K562 (cell line): Measurements from ENCODE around the gene TECPR2. TPM values are rescaled to one million over a fixed set of nuclear protein-coding genes. Genes with fewer than 3 reads are reported as not detected.

Experiments used
- CC2D1A ChIP-seq: fragments of 450-650 bp; IDR thresholded peaks from 2 replicates; pipeline ENCODE4 v1.6.1; 2017; ENCODE audit warnings: mild to moderate bottlenecking
- CTBP1 ChIP-seq: fragments of 450-650 bp; IDR thresholded peaks from 2 replicates; pipeline ENCODE4 v1.6.1; 2016; ENCODE audit warnings: borderline replicate concordance
- FOXA1 ChIP-seq: fragments of 450-650 bp; IDR thresholded peaks from 2 replicates; pipeline ENCODE4 v1.6.1; 2016; ENCODE audit warnings: mild to moderate bottlenecking, borderline replicate concordance
- GABPB2 ChIP-seq: fragments of 250-450 bp; sonication (Bioruptor Pico); conservative IDR thresholded peaks from 2 replicates; pipeline ENCODE4 v1.5.1; 2021; ENCODE audit warnings: mild to moderate bottlenecking
- HCFC1 ChIP-seq: IDR thresholded peaks from 2 replicates; pipeline ENCODE4 v1.6.1; 2012; ENCODE audit warnings: low read depth, low read length, improper control_type of control experiment
- HDAC3 ChIP-seq: fragments of 450-650 bp; IDR thresholded peaks from 2 replicates; pipeline ENCODE4 v1.6.1; 2018; ENCODE audit warnings: borderline replicate concordance, mild to moderate bottlenecking, moderate library complexity; ENCODE audit not compliant: partially characterized antibody
- JUN ChIP-seq, 2 experiments: sonication (generic) in 1 of 2; formaldehyde crosslinking in 1 of 2; IDR thresholded peaks; 2 replicates each; pipeline versions ENCODE4 v1.6.1 to v1.8.0; 2012 to 2022; ENCODE audit warnings: borderline replicate concordance in 2 of 2, mild to moderate bottlenecking in 2 of 2, improper control_type of control experiment in 1 of 2, low read depth in 1 of 2, low read length in 1 of 2, missing genetic modification reagents in 1 of 2
- KDM5B ChIP-seq: fragments of 200-600 bp; sonication (generic); IDR thresholded peaks from 2 replicates; pipeline ENCODE4 v1.6.1; 2012; ENCODE audit warnings: low read depth, mild to moderate bottlenecking, moderate library complexity, low read length, control low read depth, inconsistent platforms; ENCODE audit not compliant: insufficient replicate concordance
- NONO ChIP-seq, 2 experiments: fragments of 200-400 bp in 1 of 2; fragments of 450-650 bp in 1 of 2; formaldehyde crosslinking in 1 of 2; IDR thresholded peaks; 2 replicates each; pipeline ENCODE4 v1.6.1; 2017; ENCODE audit warnings: low read depth in 2 of 2, mild to moderate bottlenecking in 2 of 2, moderate library complexity in 2 of 2, low read length in 1 of 2
- RBFOX2 ChIP-seq: fragments of 200-400 bp; formaldehyde crosslinking; IDR thresholded peaks from 2 replicates; pipeline ENCODE4 v1.6.1; 2017; ENCODE audit warnings: low read depth, mild to moderate bottlenecking, low read length, moderate library complexity
- SNIP1 ChIP-seq: fragments of 450-650 bp; IDR thresholded peaks from 2 replicates; pipeline ENCODE4 v1.7.1; 2017; ENCODE audit warnings: low read depth, mild to moderate bottlenecking
- SP2 ChIP-seq: IDR thresholded peaks from 2 replicates; pipeline ENCODE4 v1.6.1; 2011; ENCODE audit warnings: mild to moderate bottlenecking, low read depth, low read length, moderate library complexity; ENCODE audit not compliant: poor library complexity, severe bottlenecking; ENCODE audit errors: extremely low read depth
- SRSF1 ChIP-seq: fragments of 200-400 bp; formaldehyde crosslinking; IDR thresholded peaks from 2 replicates; pipeline ENCODE4 v1.6.1; 2017; ENCODE audit warnings: mild to moderate bottlenecking, low read depth, low read length, moderate library complexity
- XRCC3 ChIP-seq: fragments of 450-650 bp; IDR thresholded peaks from 2 replicates; pipeline ENCODE4 v1.6.1; 2017; ENCODE audit warnings: mild to moderate bottlenecking, moderate library complexity
- YY1 ChIP-seq, 3 experiments: IDR thresholded peaks; 2 replicates each; pipeline ENCODE4 v1.6.1; 2011; ENCODE audit warnings: low read length in 2 of 3, mild to moderate bottlenecking in 2 of 3, moderate library complexity in 2 of 3, borderline replicate concordance in 1 of 3, control low read depth in 1 of 3, low read depth in 1 of 3; ENCODE audit not compliant: insufficient read depth in 3 of 3, insufficient replicate concordance in 2 of 3, control insufficient read depth in 1 of 3, insufficient read length in 1 of 3; ENCODE audit errors: extremely low read depth in 1 of 3
- ZBTB40 ChIP-seq, 2 experiments: fragments of 450-650 bp in 1 of 2; sonication (generic) in 1 of 2; formaldehyde crosslinking in 1 of 2; IDR thresholded peaks; 2 replicates each; pipeline versions ENCODE4 v1.7.1 to v1.9.0; 2016 to 2022; ENCODE audit warnings: inconsistent platforms in 1 of 2, mild to moderate bottlenecking in 1 of 2, missing genetic modification reagents in 1 of 2
- polyA plus RNA-seq, 8 experiments: library from polyadenylated mRNA; depleted of rRNA in 4 of 8; stranded (reverse) in 5 of 8; unstranded in 3 of 8; fragments of >200 nt; fragmentation: Nextera tagmentation in 2 of 8; fragmentation: Illumina TruSeq in 1 of 8; extraction: Ambion mirVana in 2 of 8; extraction: Trizol in 1 of 8; gene quantifications; 2 replicates each; pipeline versions ENCODE4 v1.2.1 to v1.2.3, GENCODE V29; 2011 to 2014; ENCODE audit warnings: inconsistent platforms in 1 of 8, missing spikeins in 1 of 8
- total RNA-seq, 7 experiments: library from RNA; depleted of rRNA in 6 of 7; stranded (reverse); fragments of >200 nt in 6 of 7; fragmentation: Illumina TruSeq in 2 of 7; extraction: Trizol in 2 of 7; gene quantifications; 2 replicates each; pipeline versions ENCODE4 v1.2.1 to v1.2.3, GENCODE V29; 2011 to 2021; ENCODE audit warnings: low replicate concordance in 1 of 7
- TF ChIP-seq, protein P1 (sequence below): fragments of 250-450 bp; sonication (Bioruptor Pico); IDR thresholded peaks from 2 replicates; pipeline ENCODE4 v1.6.1; 2021; ENCODE audit warnings: mild to moderate bottlenecking

The TECPR2 gene
- total and polyA plus RNA-seq, 9 of the 15 experiments (the other 6 are each of a cell fraction or from before 2014, with no cell fraction given), result 0.04 to 3.0 (median 0.83) TPM

DNA sequence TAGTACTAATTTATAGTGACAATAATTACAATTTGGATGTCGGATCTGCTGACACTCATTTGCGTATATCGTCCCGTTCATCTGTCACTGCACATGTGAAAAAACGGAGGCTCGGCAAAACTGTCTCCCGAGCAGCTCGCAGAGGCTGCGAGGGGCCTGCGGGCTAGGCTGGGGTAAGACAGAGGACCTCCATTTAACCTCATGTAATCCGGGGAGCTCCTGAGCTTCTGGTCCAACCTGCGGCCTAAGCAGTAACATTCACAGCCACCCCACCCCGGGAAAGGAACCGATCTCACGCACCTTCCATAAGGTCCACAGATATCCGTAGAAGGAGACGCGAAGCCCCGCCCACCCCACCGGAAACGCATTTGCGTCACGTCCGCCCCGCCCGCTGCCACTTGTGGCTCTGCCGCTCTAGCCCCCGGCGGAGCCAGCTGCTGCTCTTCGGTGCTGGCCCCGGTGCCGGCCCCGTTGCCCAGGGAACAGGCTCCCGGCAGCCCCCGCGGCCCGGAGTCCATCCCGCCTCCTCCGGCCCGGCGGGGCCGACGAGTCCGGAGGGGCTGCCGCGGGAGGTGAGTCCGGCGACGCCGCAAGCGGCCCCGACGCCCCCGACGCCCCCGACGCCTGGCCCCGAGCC, at the start of gene TECPR2, which contains the start of gene CINP (continued):
- TF ChIP-seq CC2D1A (no peak), FOXA1 (no peak), KDM5B (peak; percentile 68), CTBP1 (no peak), ZBTB40 (IDR thresholded peaks at IDR 0.05) (peak; percentile 92), ZBTB40 (CRISPR knock-in tag; IDR thresholded peaks at IDR 0.05) (no peak), JUN (IDR thresholded peaks at IDR 0.05; ENCODE audit: borderline replicate concordance, low read depth, low read length) (no peak), JUN (CRISPR knock-in tag; IDR thresholded peaks at IDR 0.05; ENCODE audit: borderline replicate concordance) (no peak), HCFC1 (peak; percentile 64), SNIP1 (0 out of 2 replicates have a peak, but pooled peaks have one; percentile 64), XRCC3 (no peak), RBFOX2 (peak; percentile 69), SP2 (peak; percentile 73), NONO (IDR thresholded peaks at IDR 0.05; ENCODE audit: low read depth in 2 of 2, low read length in 1 of 2) (no peak), YY1 (IDR thresholded peaks at IDR 0.05; ENCODE audit: borderline replicate concordance in 1 of 3, control insufficient read depth in 1 of 3, extremely low read depth in 1 of 3, insufficient read depth in 3 of 3, insufficient read length in 1 of 3, insufficient replicate concordance in 2 of 3, low read depth in 1 of 3, low read length in 2 of 3) (no peak), HDAC3 (no peak), SRSF1 (no peak), GABPB2 (no peak)
- TF ChIP-seq, protein P1, sequence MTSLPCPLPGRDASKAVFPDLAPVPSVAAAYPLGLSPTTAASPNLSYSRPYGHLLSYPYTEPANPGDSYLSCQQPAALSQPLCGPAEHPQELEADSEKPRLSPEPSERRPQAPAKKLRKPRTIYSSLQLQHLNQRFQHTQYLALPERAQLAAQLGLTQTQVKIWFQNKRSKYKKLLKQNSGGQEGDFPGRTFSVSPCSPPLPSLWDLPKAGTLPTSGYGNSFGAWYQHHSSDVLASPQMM (CRISPR knock-in tag), result no peak
